Measurements from ENCODE around the gene PIK3C2G. TPM values are rescaled to one million over a fixed set of nuclear protein-coding genes. Genes with fewer than 3 reads are reported as not detected.

The PIK3C2G gene
- total and polyA plus RNA-seq, 3 donors from 2014 or later: 0.55 to 1.1 (median 0.62) TPM

DNA sequence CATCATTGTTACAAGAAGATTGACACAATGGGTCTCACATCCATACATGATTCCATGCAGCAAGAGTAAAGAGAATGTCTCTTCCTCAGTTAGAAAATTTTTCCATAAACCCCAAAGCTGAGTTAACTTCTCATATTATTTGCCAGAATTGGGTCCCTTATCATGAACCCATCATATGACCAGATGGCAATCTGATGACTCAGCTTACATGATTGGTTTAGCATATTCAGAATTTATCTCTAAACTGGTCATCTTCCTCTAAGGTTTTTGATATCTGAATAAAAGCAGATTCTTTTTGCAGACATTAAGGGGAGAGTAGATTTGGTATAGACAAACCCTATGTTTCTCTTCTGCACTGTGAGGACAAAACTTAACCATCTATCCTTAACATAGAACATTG, 174.9 kb downstream of the PIK3C2G start:
- intact Hi-C loops (cut with DNase I; ENCODE audit: low total_unique reads): no loop called here
- TF ChIP-seq, protein P1, sequence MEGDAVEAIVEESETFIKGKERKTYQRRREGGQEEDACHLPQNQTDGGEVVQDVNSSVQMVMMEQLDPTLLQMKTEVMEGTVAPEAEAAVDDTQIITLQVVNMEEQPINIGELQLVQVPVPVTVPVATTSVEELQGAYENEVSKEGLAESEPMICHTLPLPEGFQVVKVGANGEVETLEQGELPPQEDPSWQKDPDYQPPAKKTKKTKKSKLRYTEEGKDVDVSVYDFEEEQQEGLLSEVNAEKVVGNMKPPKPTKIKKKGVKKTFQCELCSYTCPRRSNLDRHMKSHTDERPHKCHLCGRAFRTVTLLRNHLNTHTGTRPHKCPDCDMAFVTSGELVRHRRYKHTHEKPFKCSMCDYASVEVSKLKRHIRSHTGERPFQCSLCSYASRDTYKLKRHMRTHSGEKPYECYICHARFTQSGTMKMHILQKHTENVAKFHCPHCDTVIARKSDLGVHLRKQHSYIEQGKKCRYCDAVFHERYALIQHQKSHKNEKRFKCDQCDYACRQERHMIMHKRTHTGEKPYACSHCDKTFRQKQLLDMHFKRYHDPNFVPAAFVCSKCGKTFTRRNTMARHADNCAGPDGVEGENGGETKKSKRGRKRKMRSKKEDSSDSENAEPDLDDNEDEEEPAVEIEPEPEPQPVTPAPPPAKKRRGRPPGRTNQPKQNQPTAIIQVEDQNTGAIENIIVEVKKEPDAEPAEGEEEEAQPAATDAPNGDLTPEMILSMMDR (IDR thresholded peaks at IDR 0.05): no peak
- no peak for TF ChIP-seq POLR2A (IDR thresholded peaks at IDR 0.05)

DNA sequence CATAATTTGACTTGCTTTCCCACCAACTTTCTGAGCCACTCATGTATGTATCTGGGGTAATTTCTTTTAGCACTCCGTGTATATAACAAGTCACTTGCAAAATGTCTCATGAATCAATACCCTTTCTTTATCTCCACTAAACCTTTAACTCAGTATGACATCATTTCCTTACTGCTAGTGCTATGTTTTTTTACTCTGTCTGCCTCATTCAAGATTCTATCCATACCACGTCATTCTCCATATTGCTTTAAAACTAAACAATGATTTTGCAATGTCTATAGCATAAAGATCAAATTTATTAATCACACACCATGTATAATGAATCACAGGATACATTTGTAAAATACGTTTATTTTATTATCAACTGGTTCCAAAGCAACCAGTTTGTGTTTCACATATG, 178.2 kb downstream of the PIK3C2G start:
- H3K27ac ChIP-seq: no peak overlapping the region
- H3K4me3 ChIP-seq: no peak overlapping the region
- no peaks in the 10 kb centered on the region for H3K27me3 ChIP-seq
- WGBS, 2 donors: 86 to 90% methylated on average over 3 of the region's 3 CpGs
- no peaks in the 10 kb centered on the region for H3K36me3 ChIP-seq (ENCODE audit: low read depth, missing control alignments)
- no peaks in the 10 kb centered on the region for H3K9me3 ChIP-seq
- no peaks in the 10 kb centered on the region for H3K4me1 ChIP-seq
- no peak for TF ChIP-seq POLR2A (IDR thresholded peaks at IDR 0.05)
- TF ChIP-seq, protein P1 (IDR thresholded peaks at IDR 0.05): no peak
- intact Hi-C loops (cut with DNase I; ENCODE audit: low total_unique reads): no loop called here
- DNase-seq: no peak

More for the DNA sequence above, 174.9 kb downstream of the PIK3C2G start:
- H3K4me3 ChIP-seq: no peak overlapping the region
- DNase-seq: no peak
- no peaks in the 10 kb centered on the region for H3K4me1 ChIP-seq
- no peaks in the 10 kb centered on the region for H3K9me3 ChIP-seq
- no peak overlapping the region for H3K27ac ChIP-seq
- H3K27me3 ChIP-seq: no peaks in the 10 kb centered on the region
- no peaks in the 10 kb centered on the region for H3K36me3 ChIP-seq (ENCODE audit: low read depth, missing control alignments)

DNA sequence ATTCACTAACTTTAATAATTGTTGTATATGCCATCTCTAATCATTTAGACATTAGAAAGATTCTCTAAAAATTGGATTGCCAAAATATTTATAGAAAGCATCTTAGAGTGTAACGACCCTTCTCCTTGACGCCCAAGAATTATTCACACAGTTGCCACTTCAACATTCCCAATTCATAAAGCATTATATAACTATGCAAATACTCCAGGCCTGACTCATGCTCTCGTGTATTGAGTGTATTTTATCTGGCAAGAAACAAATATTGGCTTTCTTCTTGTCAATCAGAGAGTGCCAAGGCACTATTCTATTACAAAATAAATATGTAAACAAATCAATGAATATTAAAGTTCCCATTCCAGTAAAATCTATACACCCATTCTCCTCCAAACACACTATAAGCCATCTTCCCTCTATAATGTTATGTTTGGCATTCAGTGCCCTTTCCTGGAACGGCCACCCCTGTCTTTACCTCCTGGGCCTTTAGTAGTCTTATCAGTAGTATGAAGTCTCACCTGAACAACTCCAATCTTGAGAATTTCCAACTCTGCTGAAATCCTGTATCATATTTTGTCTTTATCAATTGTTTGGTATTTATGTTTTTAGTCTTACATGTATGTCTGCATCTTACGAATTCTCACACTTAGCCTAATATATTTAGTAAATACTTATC, 182.6 kb downstream of the PIK3C2G start:
- intact Hi-C loops (cut with DNase I; ENCODE audit: low total_unique reads): no loop called here
- TF ChIP-seq, protein P1 (IDR thresholded peaks at IDR 0.05): no peak
- TF ChIP-seq POLR2A (IDR thresholded peaks at IDR 0.05): no peak
- H3K27me3 ChIP-seq: no peaks in the 10 kb centered on the region

DNA sequence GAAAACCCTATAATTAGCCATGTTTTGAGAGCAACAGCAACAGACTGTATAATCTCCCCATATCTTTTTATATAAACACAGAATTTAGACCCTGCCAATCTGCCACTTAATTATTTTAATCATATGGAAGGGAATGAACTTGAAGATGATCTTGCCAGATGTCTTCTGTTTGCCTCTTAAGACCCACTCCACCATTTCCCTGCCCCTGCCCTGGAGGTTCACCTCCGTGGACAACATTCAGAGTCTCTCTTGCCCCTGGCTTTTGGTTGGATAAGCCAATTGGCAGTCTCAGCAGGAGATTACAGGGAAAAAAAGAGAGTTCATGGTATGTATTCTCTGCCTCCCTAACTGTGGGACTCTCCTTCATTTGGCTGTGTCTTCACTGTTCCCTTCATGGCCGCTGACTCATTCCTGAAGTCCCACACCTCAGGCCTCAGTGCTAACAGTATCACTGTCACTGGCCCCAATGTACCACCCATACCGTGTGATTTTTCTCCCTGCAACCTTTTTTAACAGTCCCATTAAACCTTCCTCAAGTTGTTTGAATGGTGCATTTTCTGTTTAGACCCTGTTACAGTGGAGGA, 184.8 kb downstream of the PIK3C2G start:
- Histone ChIP-seq H3K27me3 (no peaks in the 10 kb centered on the region), H3K4me3 (no peak overlapping the region), H3K4me1 (no peaks in the 10 kb centered on the region), H3K27ac (no peak overlapping the region), H3K36me3 (ENCODE audit: low read depth, missing control alignments) (no peaks in the 10 kb centered on the region), H3K9me3 (no peaks in the 10 kb centered on the region)
- TF ChIP-seq, protein P1 (IDR thresholded peaks at IDR 0.05): no peak
- no peak for TF ChIP-seq POLR2A (IDR thresholded peaks at IDR 0.05)
- intact Hi-C loops (cut with DNase I; ENCODE audit: low total_unique reads): no loop called here
- no peak for DNase-seq
- WGBS, 2 donors: 66 to 71% methylated on average over 3 of the region's 3 CpGs

More for the DNA sequence above, 182.6 kb downstream of the PIK3C2G start:
- Histone ChIP-seq H3K36me3 (ENCODE audit: low read depth, missing control alignments) (no peaks in the 10 kb centered on the region), H3K4me3 (no peak overlapping the region), H3K27ac (no peak overlapping the region), H3K4me1 (no peaks in the 10 kb centered on the region), H3K9me3 (no peaks in the 10 kb centered on the region)
- no peak for DNase-seq
- WGBS, 2 donors: 71 to 89% methylated on average over 5 of the region's 5 CpGs

DNA sequence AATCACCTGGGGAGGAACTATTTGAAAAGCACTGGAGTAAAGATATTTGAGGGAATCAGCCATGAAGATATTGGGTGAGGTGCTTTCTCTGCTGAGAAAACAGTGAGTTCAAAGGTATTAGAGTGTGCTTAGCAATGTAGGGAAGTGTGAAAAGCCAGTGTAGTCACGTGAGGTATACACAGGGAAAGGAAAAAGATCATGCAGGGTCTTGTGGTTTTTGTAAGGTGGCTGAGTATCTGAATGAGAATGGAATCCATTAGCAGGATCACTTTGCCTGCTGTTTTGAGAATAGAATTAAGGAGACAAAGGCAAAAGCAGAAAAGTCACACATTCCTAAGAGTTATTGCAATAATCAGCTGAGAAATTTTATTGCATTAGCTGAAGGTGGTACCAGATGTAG, 193.0 kb downstream of the PIK3C2G start:
- 69 to 85% methylated on average over 1 of the region's 1 CpG for WGBS, 2 donors
- H3K27me3 ChIP-seq: no peaks in the 10 kb centered on the region
- intact Hi-C loops (cut with DNase I; ENCODE audit: low total_unique reads): no loop called here
- no peaks in the 10 kb centered on the region for H3K9me3 ChIP-seq
- no peak overlapping the region for H3K27ac ChIP-seq
- H3K4me1 ChIP-seq: no peaks in the 10 kb centered on the region
- DNase-seq: no peak
- H3K36me3 ChIP-seq (ENCODE audit: low read depth, missing control alignments): no peaks in the 10 kb centered on the region
- no peak overlapping the region for H3K4me3 ChIP-seq
- TF ChIP-seq, protein P1 (IDR thresholded peaks at IDR 0.05): no peak
- TF ChIP-seq POLR2A (IDR thresholded peaks at IDR 0.05): no peak

Data from testis (tissue), 3 donors.